ENCODE results near the gene SELPLG. TPM values are rescaled to one million over a fixed set of nuclear protein-coding genes. Genes with fewer than 3 reads are reported as not detected.
"Not testable (repeated sequence)": the region's sequence is repeated elsewhere in the genome, so short reads cannot be mapped to it uniquely, and the experiment has no call there.

Gene SELPLG
- total RNA-seq, 2 donors from 2014 or later, result 2.5 to 4.4 TPM

DNA sequence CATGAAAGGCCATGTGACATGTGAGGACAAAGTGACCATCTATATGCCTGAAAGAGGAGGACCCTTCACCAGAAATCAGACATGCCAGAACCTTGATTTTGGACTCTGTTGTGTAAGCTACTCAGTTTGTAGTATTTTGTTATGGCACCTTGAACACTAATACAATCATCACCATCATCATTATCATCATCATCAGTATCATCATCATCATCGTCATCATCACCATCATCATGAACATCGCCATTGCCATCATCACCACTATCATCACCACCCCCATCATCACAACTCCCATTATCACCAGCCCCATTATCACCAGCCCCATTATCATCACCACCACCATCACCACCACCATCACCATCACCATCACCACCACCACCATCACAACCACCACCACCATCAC is 55.4 kb downstream of the SELPLG start:
- Histone ChIP-seq H3K9me3 (no peaks in the 10 kb centered on the region), H3K4me1 (no peaks in the 10 kb centered on the region), H3K4me3 (no peak overlapping the region), H3K27ac (no peak overlapping the region), H3K36me3 (no peaks in the 10 kb centered on the region), H3K9ac (ENCODE audit: low read depth in 2 of 2, low read length in 2 of 2) (no peak overlapping the region), H3K27me3 (no peaks in the 10 kb centered on the region)
- TF ChIP-seq, protein P1, sequence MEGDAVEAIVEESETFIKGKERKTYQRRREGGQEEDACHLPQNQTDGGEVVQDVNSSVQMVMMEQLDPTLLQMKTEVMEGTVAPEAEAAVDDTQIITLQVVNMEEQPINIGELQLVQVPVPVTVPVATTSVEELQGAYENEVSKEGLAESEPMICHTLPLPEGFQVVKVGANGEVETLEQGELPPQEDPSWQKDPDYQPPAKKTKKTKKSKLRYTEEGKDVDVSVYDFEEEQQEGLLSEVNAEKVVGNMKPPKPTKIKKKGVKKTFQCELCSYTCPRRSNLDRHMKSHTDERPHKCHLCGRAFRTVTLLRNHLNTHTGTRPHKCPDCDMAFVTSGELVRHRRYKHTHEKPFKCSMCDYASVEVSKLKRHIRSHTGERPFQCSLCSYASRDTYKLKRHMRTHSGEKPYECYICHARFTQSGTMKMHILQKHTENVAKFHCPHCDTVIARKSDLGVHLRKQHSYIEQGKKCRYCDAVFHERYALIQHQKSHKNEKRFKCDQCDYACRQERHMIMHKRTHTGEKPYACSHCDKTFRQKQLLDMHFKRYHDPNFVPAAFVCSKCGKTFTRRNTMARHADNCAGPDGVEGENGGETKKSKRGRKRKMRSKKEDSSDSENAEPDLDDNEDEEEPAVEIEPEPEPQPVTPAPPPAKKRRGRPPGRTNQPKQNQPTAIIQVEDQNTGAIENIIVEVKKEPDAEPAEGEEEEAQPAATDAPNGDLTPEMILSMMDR (IDR thresholded peaks at IDR 0.05), result no peak
- no peak for DNase-seq
- intact Hi-C loops (cut with DNase I), result no loop called here

DNA sequence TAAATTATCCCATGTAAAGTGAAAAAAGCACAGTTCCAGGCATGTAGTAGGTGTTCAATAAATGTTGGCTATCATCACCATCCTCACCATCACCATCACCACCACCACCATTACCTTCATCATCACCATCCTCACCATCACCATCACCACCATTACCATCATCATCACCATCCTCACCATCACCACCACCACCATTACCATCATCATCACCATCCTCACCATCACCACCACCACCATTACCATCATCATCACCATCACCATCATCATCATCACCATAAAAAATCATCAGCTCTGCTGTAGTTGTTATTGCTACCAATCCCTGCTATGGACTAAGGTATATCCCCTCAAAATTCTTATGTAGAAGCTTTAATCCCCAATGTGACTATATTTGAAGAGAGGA is 56.2 kb downstream of the SELPLG start:
- TF ChIP-seq, protein P1 (IDR thresholded peaks at IDR 0.05), result no peak
- no peaks in the 10 kb centered on the region for H3K9me3 ChIP-seq
- H3K4me3 ChIP-seq, result no peak overlapping the region
- no peaks in the 10 kb centered on the region for H3K4me1 ChIP-seq
- H3K9ac ChIP-seq (ENCODE audit: low read depth in 2 of 2, low read length in 2 of 2), result no peak overlapping the region
- no peaks in the 10 kb centered on the region for H3K27me3 ChIP-seq
- intact Hi-C loops (cut with DNase I), result no loop called here
- H3K27ac ChIP-seq, result no peak overlapping the region
- no peak for DNase-seq
- H3K36me3 ChIP-seq, result no peaks in the 10 kb centered on the region

DNA sequence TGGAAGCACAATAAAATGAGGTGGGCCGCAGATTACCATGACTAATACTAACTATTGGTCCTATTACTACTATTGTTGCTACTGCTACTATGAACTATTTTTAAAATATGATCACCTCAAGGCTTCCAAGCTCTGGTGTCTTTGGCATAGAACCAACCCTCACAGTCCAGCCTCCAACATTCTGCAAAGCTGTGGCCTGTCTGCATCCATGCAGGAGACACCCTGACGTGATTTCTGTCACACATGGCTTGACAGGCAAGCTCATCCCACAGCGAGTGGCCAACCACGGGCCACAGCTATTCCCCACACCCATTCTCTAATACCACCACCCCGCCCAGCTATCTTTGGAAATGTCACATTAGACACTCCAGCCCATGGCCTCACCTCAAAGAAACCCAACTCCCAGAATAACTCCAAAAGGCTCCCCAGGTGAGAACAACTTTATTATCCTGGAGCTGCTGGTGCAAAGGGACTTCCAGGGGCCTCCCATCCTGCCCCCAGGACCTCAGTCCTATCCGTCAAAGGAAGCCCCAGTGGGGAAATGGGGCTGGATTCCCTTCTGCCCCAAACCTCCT is 56.9 kb downstream of the SELPLG start:
- no peaks in the 10 kb centered on the region for H3K9me3 ChIP-seq
- no peak overlapping the region for H3K4me3 ChIP-seq
- TF ChIP-seq, protein P1 (IDR thresholded peaks at IDR 0.05), result no peak
- H3K36me3 ChIP-seq, result no peaks in the 10 kb centered on the region
- H3K9ac ChIP-seq (ENCODE audit: low read depth in 2 of 2, low read length in 2 of 2), result no peak overlapping the region
- intact Hi-C loops (cut with DNase I), result no loop called here
- H3K27ac ChIP-seq, result no peak overlapping the region
- no peaks in the 10 kb centered on the region for H3K27me3 ChIP-seq
- H3K4me1 ChIP-seq, result no peaks in the 10 kb centered on the region
- DNase-seq, result no peak

- TF ChIP-seq, protein P1 (IDR thresholded peaks at IDR 0.05), result no peak
- Histone ChIP-seq H3K36me3 (no peaks in the 10 kb centered on the region), H3K9ac (ENCODE audit: low read depth in 2 of 2, low read length in 2 of 2) (no peak overlapping the region), H3K27me3 (no peaks in the 10 kb centered on the region), H3K4me3 (no peak overlapping the region), H3K27ac (no peak overlapping the region), H3K4me1 (no peaks in the 10 kb centered on the region), H3K9me3 (no peaks in the 10 kb centered on the region)
- intact Hi-C loops (cut with DNase I), result no loop called here
- DNase-seq, result no peak
Observed at GRCh38 chr12:108575199-108575912, 58.3 kb downstream of the SELPLG start.

GRCh38 chr12:108574276-108574675 is 59.4 kb downstream of the SELPLG start:
- H3K4me3 ChIP-seq; intact Hi-C loops (cut with DNase I); H3K9ac ChIP-seq (ENCODE audit: low read depth in 2 of 2, low read length in 2 of 2); H3K27ac ChIP-seq; H3K36me3 ChIP-seq; DNase-seq; H3K4me1 ChIP-seq; H3K27me3 ChIP-seq; H3K9me3 ChIP-seq: not testable (repeated sequence)

- Histone ChIP-seq H3K4me1 (no peaks in the 10 kb centered on the region), H3K36me3 (no peaks in the 10 kb centered on the region), H3K27me3 (no peaks in the 10 kb centered on the region), H3K27ac (no peak overlapping the region), H3K9ac (ENCODE audit: low read depth in 2 of 2, low read length in 2 of 2) (no peak overlapping the region), H3K4me3 (no peak overlapping the region), H3K9me3 (no peaks in the 10 kb centered on the region)
- TF ChIP-seq, protein P1 (IDR thresholded peaks at IDR 0.05), result no peak
- intact Hi-C loops (cut with DNase I), result no loop called here
- DNase-seq, result peak; percentile 21
Observed at GRCh38 chr12:108573317-108573716, 60.4 kb downstream of the SELPLG start.

Measured in colonic mucosa (tissue), 4 donors.